GM19395 (cell line): ENCODE results near the gene NPTX2.
"Not testable (repeated sequence)": the region's sequence is repeated elsewhere in the genome, so short reads cannot be mapped to it uniquely, and the experiment has no call there.

Experiments used
- ATAC-seq: cut with Tn5 transposase; IDR thresholded peaks from one replicate; pipeline ENCODE4 v1.9.1; 2021; ENCODE audit warnings: mild to moderate bottlenecking, moderate library complexity; ENCODE audit not compliant: unreplicated experiment

Gene NPTX2, protein sequence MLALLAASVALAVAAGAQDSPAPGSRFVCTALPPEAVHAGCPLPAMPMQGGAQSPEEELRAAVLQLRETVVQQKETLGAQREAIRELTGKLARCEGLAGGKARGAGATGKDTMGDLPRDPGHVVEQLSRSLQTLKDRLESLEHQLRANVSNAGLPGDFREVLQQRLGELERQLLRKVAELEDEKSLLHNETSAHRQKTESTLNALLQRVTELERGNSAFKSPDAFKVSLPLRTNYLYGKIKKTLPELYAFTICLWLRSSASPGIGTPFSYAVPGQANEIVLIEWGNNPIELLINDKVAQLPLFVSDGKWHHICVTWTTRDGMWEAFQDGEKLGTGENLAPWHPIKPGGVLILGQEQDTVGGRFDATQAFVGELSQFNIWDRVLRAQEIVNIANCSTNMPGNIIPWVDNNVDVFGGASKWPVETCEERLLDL

DNA sequence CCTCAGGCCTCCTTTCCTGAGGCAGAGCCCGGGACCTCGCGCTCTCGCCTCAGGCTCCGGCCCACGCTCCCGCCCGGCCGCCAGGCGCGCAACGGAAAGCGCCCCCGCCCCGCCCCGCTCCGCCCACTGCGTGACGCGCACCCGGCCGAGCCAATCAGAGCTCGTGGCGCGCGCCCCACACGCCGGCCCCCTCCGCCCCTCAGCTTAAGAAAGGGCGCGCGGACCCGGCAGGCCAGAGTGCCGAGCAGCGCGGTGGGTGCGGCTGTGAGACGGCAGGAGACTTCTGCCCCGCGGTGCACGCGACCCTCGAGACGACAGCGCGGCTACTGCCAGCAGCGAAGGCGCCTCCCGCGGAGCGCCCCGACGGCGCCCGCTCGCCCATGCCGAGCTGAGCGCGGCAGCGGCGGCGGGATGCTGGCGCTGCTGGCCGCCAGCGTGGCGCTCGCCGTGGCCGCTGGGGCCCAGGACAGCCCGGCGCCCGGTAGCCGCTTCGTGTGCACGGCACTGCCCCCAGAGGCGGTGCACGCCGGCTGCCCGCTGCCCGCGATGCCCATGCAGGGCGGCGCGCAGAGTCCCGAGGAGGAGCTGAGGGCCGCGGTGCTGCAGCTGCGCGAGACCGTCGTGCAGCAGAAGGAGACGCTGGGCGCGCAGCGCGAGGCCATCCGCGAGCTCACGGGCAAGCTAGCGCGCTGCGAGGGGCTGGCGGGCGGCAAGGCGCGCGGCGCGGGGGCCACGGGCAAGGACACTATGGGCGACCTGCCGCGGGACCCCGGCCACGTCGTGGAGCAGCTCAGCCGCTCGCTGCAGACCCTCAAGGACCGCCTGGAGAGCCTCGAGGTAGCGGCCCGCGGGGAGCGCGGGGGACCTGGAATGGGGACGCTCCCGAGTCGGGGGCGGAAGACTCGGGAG is at the start of gene NPTX2:
Gene NPTX2 (plus strand): TSS at position 235 of the 909 bp plus-strand sequence. CDS start 177 bp downstream, at position 412.
- no peak for ATAC-seq

DNA sequence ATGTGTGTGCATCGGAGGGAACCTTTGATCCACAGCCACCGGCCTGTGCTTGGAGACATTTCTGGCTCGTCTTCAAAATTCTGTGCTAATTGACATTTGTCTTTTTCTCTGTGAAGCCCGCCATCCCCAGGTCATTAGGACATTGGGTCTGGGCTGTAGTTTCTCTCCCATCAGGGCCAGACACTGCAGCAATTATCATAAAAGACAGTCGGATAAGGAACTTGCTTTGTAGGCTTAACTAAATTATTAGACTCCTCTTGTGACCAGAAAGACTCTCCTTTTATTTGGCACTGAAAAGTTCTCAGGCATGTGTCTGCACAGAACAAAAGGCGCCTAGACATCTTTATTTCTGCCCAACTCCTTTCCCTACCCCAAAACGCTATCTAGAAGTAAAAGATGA is 49.1 kb upstream of the NPTX2 start:
- no peak for ATAC-seq

DNA sequence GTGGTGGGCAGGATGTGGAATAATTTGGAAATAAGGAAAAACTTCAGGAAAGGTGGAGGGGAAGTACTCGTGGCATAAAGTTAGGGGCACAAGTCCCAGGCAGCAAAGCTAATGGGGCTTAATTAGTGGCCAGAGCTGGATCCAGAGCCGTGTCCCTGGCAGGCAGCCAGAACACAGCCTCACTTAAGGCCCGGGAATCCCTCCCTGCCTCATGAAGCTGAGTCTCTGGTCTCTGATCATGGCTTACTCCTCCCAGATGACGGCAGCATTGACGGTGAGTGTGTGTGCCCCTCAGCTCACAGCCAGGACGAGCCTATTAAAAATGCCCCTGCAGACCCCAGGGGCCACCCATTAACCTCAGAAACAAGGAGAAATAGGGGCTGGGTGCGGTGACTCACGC is 48.2 kb upstream of the NPTX2 start:
- ATAC-seq, result no peak

DNA sequence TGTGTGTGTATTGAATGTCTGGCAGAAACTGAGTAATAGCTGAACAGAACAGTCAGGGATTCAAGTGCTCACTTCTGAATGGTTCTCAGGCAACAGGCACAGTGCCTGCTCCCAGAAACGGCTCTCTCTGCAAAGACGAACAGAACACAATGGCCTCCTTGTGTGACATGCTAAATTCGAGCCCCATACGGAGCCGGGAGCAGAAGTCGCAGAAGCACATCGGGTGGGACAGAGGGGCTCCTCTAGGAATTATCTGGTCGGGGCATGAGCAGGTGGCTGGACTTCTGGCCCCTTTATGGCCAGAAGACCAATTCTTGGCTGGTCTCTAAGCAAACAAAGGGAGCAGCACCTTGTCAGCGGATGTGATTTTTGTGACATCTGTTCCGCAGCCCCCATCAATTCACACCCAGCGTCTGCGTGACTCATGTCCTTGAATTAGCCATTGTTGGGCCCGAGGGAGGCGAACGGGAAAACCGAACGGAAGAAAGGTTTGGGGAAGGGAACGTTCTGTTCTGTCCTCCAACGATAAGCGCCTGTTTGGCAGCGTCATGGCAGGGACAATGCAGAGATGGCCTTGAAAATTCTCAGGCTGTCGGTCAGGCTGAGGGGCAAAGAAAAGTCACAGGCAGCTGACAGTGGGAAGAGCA is 47.3 kb upstream of the NPTX2 start:
- ATAC-seq, result no peak

DNA sequence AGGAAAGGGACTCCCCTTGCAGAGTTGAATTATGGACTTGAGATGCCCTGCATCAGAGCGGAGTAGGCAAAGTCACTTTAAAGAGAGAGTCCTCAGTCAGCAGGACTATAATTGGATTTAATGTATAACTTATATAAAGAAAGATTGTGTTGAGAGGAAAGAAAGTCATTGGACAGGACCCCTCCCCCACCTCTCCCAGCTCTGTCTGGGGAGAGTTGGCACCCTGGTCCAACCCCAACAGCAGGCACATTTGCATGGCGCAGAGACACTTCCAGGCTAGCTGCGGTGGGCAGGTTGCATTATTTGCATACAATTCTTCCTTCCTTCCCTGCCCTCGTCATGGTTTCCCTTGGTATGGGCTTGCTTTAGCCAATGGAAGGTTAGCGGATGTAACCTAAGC is 46.1 kb upstream of the NPTX2 start:
- ATAC-seq, result no peak

DNA sequence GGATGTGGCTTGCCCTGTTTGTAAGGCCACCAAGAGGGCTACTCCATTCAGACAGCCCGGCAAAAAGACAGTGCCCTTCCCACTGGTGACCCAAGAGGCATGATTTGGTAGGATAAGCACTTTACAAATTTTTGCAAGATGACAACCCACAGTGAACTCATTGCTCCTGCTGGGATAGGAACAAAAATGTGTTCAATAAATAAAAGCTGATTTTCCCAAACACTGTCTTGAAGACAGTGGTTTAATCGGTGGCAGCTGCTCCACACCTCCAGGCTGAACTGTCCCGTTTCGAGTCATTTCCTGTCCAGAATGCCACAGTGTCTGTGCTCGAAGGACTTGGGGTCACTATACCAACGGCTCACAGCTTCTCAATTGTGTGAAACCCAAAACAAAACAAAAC is 45.1 kb upstream of the NPTX2 start:
- no peak for ATAC-seq

DNA sequence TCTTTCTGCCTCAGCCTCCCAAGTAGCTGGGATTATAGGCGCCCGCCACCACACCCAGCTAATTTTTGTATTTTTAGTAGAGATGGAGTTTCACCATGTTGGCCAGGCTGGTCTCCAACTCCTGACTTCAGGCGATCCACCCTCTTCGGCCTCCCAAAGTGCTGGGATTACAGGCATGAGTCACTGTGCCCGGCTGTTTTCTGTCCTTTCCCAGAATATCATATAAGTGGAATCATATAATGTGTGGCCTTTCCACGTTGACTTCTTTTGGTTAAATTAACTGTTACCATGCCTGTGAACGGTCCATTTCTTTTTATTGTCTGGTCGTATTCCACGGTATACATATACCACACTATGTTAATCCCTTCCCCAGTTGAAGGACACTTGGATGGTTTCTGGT is 44.4 kb upstream of the NPTX2 start:
- ATAC-seq, result not testable (repeated sequence)

DNA sequence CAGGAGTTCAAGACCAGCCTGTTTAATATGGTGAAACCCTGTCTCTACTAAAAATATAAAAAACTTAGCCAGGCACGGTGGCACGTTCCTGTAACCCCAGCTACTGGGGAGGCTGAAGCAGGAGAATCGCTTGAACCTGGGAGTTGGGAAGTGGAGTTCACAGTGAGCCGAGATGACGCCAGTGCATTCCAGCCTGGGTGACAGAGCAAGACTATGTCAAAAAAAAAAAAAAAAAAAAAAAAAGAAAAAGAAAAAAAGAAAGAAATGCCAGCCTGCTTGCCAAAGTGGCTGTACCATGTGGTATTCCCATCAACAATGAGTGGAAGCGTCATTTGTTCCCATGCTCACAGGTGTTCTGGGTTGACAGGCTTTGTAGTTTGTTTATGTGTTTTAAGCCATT is 43.3 kb upstream of the NPTX2 start:
- ATAC-seq, result no peak

DNA sequence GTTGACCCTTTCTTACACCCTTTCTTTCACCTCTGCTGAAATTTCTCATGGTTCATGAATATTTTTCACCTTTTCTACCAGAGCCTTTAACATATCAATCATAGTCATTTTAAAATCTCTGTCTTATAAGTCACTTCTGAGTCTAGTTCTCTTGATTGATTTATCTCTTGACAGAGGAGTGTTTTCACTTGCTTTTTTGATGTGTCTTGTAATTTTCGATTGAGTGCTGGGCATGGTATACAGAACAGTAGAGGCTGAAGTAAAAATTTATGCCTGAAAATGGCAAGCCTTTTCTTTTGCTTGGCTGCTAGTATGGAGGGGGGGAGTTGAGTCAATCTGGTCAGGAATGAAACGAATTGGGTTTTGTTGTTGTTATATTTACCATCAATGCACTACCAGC is 41.2 kb upstream of the NPTX2 start:
- no peak for ATAC-seq

DNA sequence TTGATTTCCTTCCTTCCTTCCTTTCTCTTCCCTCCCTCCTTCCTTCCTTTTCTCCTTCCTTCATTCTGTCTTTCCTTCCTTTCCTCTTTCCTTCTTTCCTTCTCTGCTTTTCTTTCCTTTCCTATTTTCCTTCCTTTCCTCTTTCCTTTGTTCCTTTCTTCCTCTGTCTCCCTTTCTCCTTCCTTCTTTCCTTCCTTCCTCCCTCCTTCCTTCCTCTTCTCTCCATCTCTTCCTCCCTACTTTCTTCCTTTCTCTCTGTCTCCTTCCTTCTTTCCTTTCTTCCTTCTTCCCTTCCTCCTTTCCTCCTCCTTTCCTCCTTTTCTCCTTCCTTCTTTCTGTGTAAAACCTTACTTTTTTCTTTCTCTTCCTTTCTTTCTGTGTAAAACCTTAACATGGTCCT is 32.3 kb upstream of the NPTX2 start:
- ATAC-seq, result no peak

DNA sequence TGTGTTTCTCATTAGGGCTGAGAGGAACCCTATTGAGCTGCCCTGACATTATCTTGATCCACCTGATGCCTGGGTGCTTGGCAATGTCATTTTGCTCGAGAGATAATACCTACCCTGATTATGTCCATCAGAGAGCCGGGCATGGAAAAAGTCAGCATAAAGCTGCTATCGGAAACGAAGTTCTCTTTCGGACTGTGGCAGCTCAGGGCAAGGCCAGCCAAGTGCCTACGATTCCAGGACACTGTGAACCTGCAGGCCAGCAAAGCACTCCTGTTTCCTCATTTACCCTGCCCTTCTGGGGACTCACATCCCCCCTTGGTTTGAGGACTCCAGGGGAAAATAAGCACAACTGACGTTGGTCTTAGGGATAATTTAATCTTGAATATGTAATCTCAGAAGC is 25.2 kb upstream of the NPTX2 start:
- no peak for ATAC-seq

DNA sequence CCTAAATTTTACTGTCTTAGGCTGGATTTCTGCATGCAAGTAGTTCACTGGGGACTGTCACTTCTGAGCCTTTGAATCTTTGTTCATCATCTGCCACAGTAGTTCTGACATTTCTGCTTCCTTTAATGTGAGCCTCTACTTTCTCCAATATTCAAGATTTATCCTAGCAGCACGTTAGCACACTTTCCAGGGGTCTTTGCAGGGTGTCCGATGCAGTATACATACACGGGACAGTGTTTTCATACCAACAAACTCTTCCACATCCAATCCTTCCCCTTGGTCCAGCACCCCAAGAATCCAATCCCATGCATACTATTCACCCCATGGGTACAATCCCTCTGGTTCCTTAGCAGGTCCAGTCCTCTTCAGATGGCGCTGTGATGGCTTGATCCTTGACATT is 22.7 kb upstream of the NPTX2 start:
- ATAC-seq, result no peak

DNA sequence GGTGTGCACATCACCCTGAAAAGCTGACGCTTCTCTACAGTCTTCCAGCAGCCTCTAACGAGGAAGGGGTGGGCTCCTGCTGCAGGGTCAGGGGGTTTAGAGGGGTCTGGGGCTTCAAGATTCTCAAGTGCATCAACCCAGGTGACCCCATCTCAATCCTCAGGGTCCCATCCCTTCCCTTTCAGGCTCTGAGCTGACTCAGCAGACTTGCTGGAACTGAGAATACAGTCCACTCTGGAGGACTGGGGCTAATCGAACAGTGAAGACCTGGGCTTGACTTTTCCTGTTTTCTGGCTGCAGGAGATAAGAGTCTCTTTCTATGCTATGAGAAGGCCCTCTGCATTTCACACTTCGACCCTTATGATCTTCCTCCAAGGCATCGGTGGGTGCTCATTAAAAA is 22.3 kb upstream of the NPTX2 start:
- no peak for ATAC-seq

DNA sequence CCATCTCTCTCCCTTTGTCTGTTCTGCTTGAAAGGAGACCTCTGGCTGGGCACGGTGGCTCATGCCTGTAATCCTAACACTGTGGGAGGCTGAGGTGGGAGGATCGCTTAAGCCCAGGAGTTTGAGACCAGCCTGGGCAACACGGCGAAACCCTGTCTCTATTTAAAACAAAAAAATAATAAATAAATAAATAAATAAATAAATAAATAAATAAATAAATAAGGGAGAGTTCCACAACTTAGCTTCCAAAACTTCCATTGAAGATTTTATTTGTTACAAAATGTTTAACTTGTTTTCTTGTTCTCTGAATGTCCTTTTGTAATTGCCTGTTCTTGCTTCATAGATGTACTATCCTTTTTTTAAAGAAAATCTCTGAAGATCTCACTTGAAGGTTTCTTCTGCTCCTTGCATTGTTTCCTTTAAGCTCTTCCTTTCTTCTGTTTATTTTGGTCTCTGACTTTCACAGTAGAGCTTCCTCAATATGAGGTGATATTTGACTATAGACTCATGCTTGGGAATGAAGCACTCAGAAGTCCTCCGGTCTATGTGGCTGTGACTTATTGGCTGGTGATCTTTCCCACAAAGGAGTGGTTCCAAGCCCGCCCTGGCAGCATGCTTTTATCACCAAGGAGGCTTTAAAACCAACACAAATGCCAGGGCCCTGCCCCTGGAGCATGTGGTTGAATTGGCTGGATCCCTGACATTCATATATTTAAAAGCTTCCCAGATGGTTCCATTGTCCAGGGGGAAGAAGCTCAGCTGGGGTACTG is 18.1 kb upstream of the NPTX2 start:
- no peak for ATAC-seq

DNA sequence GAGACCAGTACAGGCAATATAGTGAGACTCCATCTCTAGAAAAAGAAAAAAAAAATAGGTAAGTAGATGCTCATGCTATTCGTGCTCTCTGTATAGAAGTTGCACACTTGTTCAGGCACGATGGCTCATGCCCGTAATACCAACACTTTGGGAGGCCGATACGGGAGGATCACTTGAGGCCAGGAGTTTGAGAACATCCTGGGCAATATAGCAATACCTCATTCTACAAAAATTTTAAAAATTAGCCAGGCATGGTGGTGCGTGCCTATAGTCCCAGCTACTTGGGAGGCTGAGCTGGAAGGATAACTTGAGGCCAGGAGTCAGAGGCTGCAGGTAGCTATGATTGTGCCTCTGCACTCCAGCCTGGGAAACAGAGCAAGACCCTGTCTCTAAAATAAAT is 17.2 kb upstream of the NPTX2 start:
- no peak for ATAC-seq

DNA sequence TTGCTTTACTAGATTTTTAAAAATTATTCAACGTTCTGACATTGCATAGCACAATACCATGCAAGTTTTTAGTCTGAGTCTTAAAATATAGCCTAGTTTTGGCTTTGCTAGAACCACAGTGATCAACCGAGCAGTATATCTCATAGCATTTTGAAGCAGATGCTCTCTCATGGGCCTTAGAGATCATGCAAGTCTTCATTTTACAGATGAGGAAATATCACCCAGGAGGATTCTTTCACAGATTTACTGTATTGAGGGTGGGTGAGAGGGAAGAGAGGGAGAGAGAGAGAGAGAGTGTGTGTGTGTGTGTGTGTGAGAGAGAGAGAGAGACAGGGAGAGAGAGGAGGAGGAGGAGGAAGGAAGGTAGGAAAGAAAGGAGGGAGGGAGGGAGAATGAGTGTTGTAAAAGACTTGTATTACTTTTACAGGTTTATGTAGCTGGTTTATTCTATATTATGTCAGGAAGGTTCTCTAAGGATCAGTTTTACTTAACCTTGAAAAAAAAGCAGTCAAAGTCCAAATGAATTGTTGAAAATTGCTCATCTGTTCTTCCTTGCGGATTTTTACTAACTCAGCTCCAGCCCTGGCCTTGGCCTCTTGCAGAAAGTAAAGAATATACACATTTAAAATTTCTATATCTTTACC is 14.2 kb upstream of the NPTX2 start:
- ATAC-seq, result no peak

DNA sequence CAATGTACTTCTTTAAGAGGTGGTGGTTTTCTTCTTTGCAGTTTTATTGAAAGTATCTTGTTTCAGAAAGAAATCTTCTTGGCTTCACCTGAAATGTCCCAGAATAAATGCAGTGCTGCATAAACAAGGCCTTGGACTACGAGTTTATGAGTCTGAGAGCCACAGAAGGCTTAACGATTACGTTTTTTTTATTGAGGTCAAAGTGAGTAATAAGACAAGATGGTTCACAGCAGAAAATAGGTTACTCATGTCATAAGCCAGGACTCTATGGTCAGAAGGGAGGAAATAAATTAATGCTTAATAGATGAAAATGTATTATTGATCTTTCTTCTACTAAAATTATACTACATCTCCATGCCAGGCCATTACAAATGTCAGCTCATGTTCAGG is 13.7 kb upstream of the NPTX2 start:
- no peak for ATAC-seq

DNA sequence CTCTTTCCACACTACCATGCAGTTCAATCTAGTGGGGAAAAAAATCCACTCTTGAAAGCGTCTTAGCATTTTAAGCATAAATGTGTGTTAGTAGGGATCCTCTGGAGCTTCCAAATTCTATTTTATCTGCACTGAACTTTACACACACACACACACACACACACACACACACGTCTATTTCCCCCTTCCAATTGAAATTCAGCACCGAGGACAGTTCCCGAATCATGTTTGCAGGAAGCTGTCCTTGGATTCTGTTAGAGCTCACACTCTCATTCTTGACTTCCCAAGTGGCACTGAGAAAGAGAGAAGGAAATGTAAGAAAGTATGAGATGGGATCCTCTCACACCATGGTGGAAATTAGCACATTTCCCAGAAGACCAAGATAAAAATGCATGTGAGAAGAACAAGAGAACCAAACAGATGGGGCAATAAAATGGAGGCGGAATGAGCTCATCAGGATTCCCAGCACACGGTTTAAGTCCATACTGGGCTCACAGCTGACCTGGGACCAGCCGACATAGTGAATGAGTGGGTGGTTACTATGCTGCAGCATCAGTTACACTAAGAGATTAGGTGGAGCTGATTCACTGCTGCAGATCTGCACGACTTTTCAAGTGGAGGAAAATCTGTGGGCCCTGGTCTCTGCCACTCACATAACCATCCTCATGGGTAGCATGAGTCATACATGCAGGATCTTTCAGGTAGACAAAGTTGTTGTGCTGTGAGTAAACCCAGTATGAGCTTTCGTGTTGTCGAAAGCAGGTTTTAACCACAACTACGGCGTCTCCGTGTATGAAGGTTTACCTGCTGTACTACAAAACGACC is 3.3 kb upstream of the NPTX2 start:
- ATAC-seq, result no peak

DNA sequence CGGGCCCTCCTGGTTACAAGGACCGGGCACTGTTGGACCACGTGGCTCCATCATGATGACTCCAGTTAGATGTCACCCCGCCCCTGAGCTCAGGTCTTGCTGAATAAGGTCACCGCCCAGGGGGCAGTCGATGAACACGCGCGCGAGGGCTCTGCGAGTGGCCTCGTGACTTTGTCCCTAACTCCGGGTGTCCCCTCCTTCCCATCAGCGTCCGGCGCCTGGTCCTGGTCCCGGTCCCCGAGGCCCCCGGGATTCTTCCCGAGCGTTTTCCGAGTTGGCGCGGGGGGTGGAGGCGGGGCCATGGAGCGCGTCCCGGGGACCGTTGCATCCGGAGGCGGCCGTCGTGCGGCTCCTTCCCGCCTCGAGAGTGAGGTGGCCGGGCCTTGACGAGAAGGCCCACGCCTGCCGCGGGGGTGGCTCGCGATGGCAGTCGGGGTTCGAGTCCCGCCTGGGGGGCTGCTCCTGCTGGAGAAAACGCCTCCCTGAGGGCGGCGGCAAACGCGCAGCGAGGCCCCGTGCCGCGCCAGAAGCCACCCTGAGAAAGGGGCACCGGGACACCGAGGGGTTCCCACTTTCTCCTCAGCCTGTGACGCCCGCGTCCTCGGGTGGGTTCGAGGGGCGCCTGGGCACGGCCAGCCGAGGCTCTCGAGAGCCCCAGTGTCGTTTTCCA is 569 bp upstream of the NPTX2 start:
- no peak for ATAC-seq
